C4-2B (cell line): ENCODE measurements around the gene MR1.

Experiments used
- H3K27ac ChIP-seq: fragments of 450-650 bp; 2 replicates; pipeline ENCODE4 v1.5.1; 2017
- CTCF ChIP-seq: fragments of 450-650 bp; conservative IDR thresholded peaks from 2 replicates; pipeline ENCODE4 v1.5.1; 2017; ENCODE audit warnings: mild to moderate bottlenecking
- ZFX ChIP-seq: fragments of 450-650 bp; IDR thresholded peaks from 2 replicates; pipeline ENCODE4 v1.6.1; 2017

The MR1 gene

DNA sequence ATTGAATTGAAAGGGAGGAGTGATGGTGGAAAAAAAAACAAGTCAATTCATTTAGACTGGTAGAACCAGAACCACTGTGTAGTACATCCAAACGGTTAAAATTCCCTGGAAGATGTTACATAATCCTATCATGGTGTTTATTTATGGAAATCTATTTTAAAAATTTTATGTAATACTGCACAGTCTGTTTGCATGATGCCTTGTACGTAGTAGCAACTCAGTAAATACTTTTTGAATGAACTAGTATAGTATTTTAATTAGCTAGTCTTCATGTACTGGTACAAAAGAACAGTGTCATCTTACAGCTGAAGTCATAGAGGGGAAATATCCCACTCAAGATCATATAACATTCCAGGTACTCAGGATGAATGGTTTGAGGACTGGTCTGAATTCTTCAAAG lies 27.7 kb downstream of the MR1 start:
- H3K27ac ChIP-seq, result no peak overlapping the region

GRCh38 chr1:181061891-181062835 lies 28.4 kb downstream of the MR1 start:
- no peak for TF ChIP-seq ZFX
- no peak for TF ChIP-seq CTCF
- H3K27ac ChIP-seq, result no peak overlapping the region

More for the DNA sequence above, 27.7 kb downstream of the MR1 start:
- TF ChIP-seq ZFX (no peak), CTCF (no peak)

DNA sequence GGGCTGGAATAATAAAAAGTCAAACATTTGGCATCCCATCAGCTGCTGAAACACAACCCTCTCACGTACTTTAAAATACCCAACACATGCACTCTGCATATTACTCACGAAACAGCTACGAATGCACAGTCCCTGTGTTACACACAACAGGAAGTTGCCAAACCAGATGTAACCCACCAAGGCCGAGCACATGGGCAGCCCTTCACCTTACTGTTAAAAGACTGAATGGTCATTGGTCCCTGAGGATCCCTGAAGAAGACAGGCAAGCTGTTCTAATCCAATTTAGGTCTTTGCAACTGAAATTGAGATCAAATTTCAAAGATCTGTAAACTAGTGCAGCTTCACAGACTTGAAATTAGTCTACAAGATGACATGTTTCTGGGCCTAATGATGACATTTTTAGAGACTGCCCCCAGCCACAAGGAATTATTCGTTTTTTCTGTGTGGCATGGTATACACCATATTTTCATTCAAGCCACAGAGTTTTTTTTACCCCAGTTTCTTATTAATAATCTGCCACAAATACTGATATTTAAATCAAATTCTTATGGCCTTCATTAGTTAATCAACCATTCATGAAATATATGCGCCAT lies 29.1 kb downstream of the MR1 start:
- TF ChIP-seq CTCF, result no peak
- no peak for TF ChIP-seq ZFX
- H3K27ac ChIP-seq, result no peak overlapping the region

GRCh38 chr1:181064011-181064623 lies 30.3 kb downstream of the MR1 start:
- TF ChIP-seq CTCF, result no peak
- no peak for TF ChIP-seq ZFX
- no peak overlapping the region for H3K27ac ChIP-seq

DNA sequence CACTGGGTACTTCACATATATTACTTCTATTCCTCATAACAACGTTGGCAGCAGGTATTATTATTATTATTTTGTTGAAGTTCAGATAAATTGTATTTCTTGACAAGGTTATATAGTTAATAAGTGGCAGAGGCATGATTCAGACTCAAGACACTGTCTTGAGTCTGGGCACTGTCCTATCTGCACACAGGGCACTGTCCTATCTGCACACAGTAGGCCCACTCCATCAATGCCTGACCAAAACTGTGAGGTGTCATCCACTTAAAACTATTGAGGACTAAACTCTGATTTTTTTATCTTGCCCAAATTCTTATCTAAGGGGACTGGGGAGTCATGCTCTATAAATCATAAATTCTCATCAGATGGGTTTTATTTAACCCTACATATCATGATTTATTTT lies 30.9 kb downstream of the MR1 start:
- H3K27ac ChIP-seq, result no peak overlapping the region
- TF ChIP-seq CTCF (no peak), ZFX (no peak)

DNA sequence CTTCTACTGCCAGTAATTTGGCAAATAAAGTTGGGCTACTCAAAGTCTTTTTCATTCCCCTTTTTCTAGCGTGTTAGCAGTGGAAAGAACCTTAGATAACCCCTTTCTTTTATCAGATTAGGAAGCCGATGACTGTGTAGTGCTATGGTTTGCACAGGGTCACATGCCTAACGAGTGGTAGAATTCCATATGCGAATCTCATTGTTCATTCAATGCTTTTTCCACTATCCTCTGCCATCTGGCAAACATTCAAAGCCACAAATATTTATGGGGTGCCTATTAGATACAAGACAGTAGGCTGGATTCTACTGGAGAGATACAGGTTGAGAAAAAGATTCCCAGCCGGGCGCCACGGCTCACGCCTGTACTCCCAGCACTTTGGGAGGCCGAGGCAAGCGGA lies 39.9 kb downstream of the MR1 start:
- TF ChIP-seq CTCF (no peak), ZFX (no peak)
- H3K27ac ChIP-seq, result no peak overlapping the region

DNA sequence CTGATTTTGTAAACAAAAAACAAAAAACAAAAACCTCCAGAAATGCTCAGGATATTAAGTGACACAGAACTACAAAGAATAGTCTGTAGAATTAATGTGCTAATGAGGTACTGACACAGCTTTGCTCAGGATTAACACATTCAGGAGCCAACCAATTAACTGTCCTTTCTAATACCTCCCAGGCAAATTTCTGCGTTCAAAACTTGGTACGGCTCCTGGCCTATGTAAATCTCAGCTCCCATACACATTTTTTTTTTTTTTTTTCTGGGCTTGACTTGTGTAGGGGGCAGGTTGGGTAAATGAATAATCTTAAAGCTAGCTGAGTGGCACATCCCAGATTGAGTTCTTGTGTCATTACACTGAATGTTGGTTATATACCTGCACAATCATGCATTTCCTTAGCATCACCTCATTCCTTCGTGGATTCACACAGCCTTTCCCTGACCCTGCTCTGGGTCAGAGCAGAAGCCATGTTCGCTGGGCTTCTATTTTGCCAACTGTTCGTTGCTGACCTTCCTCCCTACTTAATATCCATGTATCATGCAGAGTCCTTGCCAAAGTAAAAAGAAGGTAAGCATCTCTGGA lies 42.1 kb downstream of the MR1 start:
- TF ChIP-seq CTCF (no peak), ZFX (no peak)
- no peak overlapping the region for H3K27ac ChIP-seq
